ENCODE results near the gene PUSL1. TPM values are rescaled to one million over a fixed set of nuclear protein-coding genes. Genes with fewer than 3 reads are reported as not detected.

PUSL1 gene
- polyA plus RNA-seq, 2 of the 4 experiments (the other 2 are of a cell fraction) = 7.4 to 14.6 TPM

- no peak for DNase-seq (ENCODE audit: low read depth in 1 of 2, low spot score in 1 of 2)
- no peak for TF ChIP-seq TFCP2L1 (CRISPR knock-in tag; IDR thresholded peaks at IDR 0.05)
- no peak for TF ChIP-seq CHD4 (IDR thresholded peaks at IDR 0.05; ENCODE audit: borderline replicate concordance)
- no peak for TF ChIP-seq RARB (CRISPR knock-in tag; IDR thresholded peaks at IDR 0.05)
- no peak for TF ChIP-seq RNF2 (IDR thresholded peaks at IDR 0.05; ENCODE audit: borderline replicate concordance, low read depth)
- no peak for TF ChIP-seq POLR2A (IDR thresholded peaks at IDR 0.05; ENCODE audit: low read length)
- no peak for TF ChIP-seq CEBPB (IDR thresholded peaks at IDR 0.05)
- TF ChIP-seq FOSB (CRISPR knock-in tag; IDR thresholded peaks at IDR 0.05) = no peak
- TF ChIP-seq CBX8 (IDR thresholded peaks at IDR 0.05) = no peak
- no peak for TF ChIP-seq NPAS2 (CRISPR knock-in tag; IDR thresholded peaks at IDR 0.05; ENCODE audit: borderline replicate concordance)
- TF ChIP-seq, protein P1, sequence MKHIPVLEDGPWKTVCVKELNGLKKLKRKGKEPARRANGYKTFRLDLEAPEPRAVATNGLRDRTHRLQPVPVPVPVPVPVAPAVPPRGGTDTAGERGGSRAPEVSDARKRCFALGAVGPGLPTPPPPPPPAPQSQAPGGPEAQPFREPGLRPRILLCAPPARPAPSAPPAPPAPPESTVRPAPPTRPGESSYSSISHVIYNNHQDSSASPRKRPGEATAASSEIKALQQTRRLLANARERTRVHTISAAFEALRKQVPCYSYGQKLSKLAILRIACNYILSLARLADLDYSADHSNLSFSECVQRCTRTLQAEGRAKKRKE (CRISPR knock-in tag; IDR thresholded peaks at IDR 0.05; ENCODE audit: low read depth) = no peak
- no peak for TF ChIP-seq JUN (IDR thresholded peaks at IDR 0.05)
- TF ChIP-seq, protein P2, sequence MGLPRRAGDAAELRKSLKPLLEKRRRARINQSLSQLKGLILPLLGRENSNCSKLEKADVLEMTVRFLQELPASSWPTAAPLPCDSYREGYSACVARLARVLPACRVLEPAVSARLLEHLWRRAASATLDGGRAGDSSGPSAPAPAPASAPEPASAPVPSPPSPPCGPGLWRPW (IDR thresholded peaks at IDR 0.05) = no peak
- no peak for TF ChIP-seq TP53 (CRISPR knock-in tag; IDR thresholded peaks at IDR 0.05)
- no peak for TF ChIP-seq SMC3 (IDR thresholded peaks at IDR 0.05)
- TF ChIP-seq HOXA7 (CRISPR knock-in tag; IDR thresholded peaks at IDR 0.05) = no peak
- no peak for TF ChIP-seq JUNB (IDR thresholded peaks at IDR 0.05)
- TF ChIP-seq NFE2L2 (conservative IDR thresholded peaks at IDR 0.05; ENCODE audit: low read length) = no peak
- no peak for TF ChIP-seq RCOR1 (IDR thresholded peaks at IDR 0.05; ENCODE audit: low read depth, low read length)
- TF ChIP-seq KDM1A (IDR thresholded peaks at IDR 0.05; ENCODE audit: low read depth) = no peak
- CTCF ChIA-PET = interaction anchor here (1.0 kb wide), 1 partner anchor 32 kb away, joined by 4 read pairs; no protein-coding TSS in a partner anchor
- POLR2A ChIA-PET = no interaction called here
- no peak for FAIRE-seq
- ATAC-seq = no peak
- no peak overlapping the region for H3K4me2 ChIP-seq
- H3K9me3 ChIP-seq = no peaks in the 10 kb centered on the region
- H3K4me1 ChIP-seq = peaks cover 22% of the 10 kb centered on the region
- WGBS (ENCODE audit: missing lambda C conversion rate) = 91% methylated on average over 18 of the region's 23 CpGs
- H3K4me3 ChIP-seq = no peak overlapping the region
- no peak overlapping the region for H3K27ac ChIP-seq
Observed at GRCh38 chr1:1340185-1340584, 31.8 kb downstream of the PUSL1 start.

DNA sequence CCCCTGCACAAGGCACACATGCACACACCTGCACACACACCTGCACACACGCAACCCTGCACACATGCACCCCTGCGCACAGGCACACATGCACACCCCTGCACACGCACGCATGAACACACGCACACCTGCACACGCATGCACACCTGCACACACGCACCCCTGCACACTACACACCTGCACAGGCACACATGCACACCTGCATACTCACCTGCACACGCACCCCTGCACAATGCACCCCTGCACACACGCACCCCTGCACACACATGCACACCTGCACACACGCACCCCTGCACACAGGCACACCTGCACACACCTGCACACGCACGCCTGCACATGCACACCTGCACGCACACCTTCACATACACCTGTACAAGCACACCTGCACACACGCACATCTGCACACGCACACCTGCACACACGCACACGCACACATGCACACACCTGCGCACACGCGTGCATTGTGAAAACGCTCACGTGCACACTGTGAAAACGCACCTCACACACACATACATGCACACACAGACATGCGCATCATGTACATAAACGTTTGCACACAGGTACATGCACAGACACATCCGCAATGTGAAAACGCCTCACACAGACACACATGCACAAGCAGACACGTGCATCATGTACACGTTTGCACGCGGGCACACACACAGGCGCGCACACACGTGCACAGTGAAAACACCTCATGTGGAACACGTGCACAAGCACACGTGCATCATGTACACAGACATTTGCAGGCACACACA is 32.6 kb downstream of the PUSL1 start:
- no peaks in the 10 kb centered on the region for H3K9me3 ChIP-seq
- no peak overlapping the region for H3K4me3 ChIP-seq
- H3K4me1 ChIP-seq = peaks cover 30% of the 10 kb centered on the region
- no peak for ATAC-seq
- ChIA-PET POLR2A (no interaction called here), CTCF (no interaction called here)
- no peak for TF ChIP-seq GATA3 (IDR thresholded peaks at IDR 0.05; ENCODE audit: borderline replicate concordance)
- H3K27ac ChIP-seq = no peak overlapping the region
- DNase-seq (ENCODE audit: low read depth in 1 of 2, low spot score in 1 of 2) = no peak
- 90% methylated on average over 28 of the region's 36 CpGs for WGBS (ENCODE audit: missing lambda C conversion rate)
- FAIRE-seq = no peak
- no peak overlapping the region for H3K4me2 ChIP-seq

DNA sequence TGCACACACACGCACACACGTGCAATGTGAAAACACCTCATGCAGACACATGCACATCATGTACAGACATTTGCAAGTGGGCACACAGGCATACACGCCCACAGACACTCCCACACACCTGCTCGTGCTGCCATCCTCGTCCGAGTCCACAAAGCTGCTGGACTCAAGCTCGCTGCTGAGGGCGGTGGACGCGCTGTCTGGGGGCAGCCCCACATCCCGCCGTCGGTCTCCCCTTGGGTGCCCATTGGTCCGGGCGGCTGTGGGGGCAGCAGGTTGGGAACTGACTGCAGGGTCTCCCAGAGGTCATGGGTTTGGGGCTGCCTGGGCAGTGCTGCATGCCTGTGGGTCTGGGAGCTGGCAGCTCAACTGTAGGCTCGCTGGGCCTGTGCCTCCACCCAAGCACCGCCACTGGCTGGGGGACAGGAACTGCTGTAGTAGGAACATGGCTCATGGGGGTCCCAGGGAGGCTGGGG is 33.2 kb downstream of the PUSL1 start:
- POLR2A ChIA-PET = no interaction called here
- DNase-seq (ENCODE audit: low read depth in 1 of 2, low spot score in 1 of 2) = no peak
- WGBS (ENCODE audit: missing lambda C conversion rate) = 93% methylated on average over 7 of the region's 17 CpGs
- TF ChIP-seq, protein P3, sequence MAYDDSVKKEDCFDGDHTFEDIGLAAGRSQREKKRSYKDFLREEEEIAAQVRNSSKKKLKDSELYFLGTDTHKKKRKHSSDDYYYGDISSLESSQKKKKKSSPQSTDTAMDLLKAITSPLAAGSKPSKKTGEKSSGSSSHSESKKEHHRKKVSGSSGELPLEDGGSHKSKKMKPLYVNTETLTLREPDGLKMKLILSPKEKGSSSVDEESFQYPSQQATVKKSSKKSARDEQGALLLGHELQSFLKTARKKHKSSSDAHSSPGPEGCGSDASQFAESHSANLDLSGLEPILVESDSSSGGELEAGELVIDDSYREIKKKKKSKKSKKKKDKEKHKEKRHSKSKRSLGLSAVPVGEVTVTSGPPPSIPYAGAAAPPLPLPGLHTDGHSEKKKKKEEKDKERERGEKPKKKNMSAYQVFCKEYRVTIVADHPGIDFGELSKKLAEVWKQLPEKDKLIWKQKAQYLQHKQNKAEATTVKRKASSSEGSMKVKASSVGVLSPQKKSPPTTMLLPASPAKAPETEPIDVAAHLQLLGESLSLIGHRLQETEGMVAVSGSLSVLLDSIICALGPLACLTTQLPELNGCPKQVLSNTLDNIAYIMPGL (CRISPR knock-in tag; IDR thresholded peaks at IDR 0.05; ENCODE audit: borderline replicate concordance) = no peak
- CTCF ChIA-PET = no interaction called here
- no peak overlapping the region for H3K27ac ChIP-seq
- no peak for FAIRE-seq
- H3K4me1 ChIP-seq = peaks cover 36% of the 10 kb centered on the region
- H3K4me2 ChIP-seq = no peak overlapping the region
- H3K9me3 ChIP-seq = no peaks in the 10 kb centered on the region
- no peak for ATAC-seq
- no peak overlapping the region for H3K4me3 ChIP-seq
